Measurements from ENCODE around the gene ACOT9.
"Not testable (repeated sequence)": the region's sequence is repeated elsewhere in the genome, so short reads cannot be mapped to it uniquely, and the experiment has no call there.

ACOT9 gene

DNA sequence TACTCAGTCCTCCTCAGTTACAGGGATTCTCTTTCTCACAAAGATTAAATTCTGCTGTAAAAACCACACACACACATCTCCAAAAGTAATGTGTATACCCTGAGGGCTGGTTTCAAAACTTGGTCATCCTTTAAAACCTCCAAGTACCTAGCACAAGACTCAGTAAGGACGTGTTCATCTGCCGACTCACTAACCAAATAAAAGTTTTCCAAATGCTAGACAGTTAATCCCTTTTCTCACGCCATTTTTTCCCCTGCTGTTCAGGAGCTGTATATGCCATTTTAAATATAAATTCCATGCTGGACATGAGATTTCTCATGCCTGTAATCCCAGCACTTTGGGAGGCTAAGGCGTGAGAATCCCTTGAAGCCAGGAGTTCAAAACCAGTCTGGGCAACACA, 35.9 kb upstream of the ACOT9 start:
- no peaks in the 10 kb centered on the region for H3K9me3 ChIP-seq (ENCODE audit: control extremely low read depth in 1 of 5, control insufficient read depth in 4 of 5, insufficient read depth in 2 of 5, low read depth in 1 of 5, low read length in 4 of 5)
- H3K36me3 ChIP-seq (ENCODE audit: control insufficient read depth in 4 of 4, insufficient read depth in 4 of 4, low read length in 3 of 4): no peaks in the 10 kb centered on the region
- CTCF ChIA-PET: interaction anchor here (1.7 kb wide), 1 partner anchor 14 kb away, joined by 4 read pairs; no protein-coding TSS in a partner anchor
- POLR2A ChIA-PET: interaction anchor here (0.7 kb wide), 1 partner anchor 8 kb away, joined by 3 read pairs; no protein-coding TSS in a partner anchor
- H3K27me3 ChIP-seq (replicated peaks in 2 of 5; ENCODE audit: control insufficient read depth in 4 of 5, insufficient read depth in 5 of 5, low read length in 4 of 5): no peaks in the 10 kb centered on the region
- no peak for DNase-seq
- no peak overlapping the region for H3K4me3 ChIP-seq (ENCODE audit: control insufficient read depth in 1 of 7, extremely low read depth in 1 of 7, insufficient read depth in 4 of 7, low read depth in 2 of 7, low read length in 6 of 7)
- no peak overlapping the region for H3K27ac ChIP-seq (ENCODE audit: insufficient read depth in 1 of 2, low read depth in 1 of 2, low read length in 2 of 2, poor library complexity in 1 of 2, severe bottlenecking in 2 of 2)
- peaks cover 4 to 22% (median 11%) of the 10 kb centered on the region in 4 experiments for H3K4me1 ChIP-seq (ENCODE audit: control extremely low read depth in 1 of 4, control insufficient read depth in 4 of 4, insufficient read depth in 4 of 4, low read length in 3 of 4)
- 72% methylated on average over 3 of the region's 4 CpGs for WGBS (ENCODE audit: insufficient coverage)

DNA sequence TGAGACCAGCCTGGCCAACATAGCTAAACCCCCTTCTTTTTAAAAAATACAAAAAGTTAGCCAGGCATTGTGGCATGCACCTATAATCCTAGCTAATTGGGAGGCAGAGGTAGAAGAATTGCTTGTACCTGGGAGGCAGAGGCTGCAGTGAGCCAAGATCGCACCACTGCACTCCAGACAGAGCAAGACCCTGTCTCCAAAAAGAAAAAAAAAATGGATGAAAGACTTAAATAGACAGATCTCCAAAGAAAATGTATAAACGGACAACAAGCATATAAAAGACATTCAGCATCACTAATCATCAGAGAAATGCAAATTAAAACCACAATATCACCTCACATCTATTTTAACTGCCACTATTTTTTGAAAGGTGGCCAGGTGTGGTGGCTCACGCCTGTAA, 33.3 kb upstream of the ACOT9 start:
- H3K4me3 ChIP-seq (ENCODE audit: control insufficient read depth in 1 of 7, extremely low read depth in 1 of 7, insufficient read depth in 4 of 7, low read depth in 2 of 7, low read length in 6 of 7): no peak overlapping the region
- no CpG with 5 or more reads among the region's 3 CpGs for WGBS (ENCODE audit: insufficient coverage)
- H3K4me1 ChIP-seq (ENCODE audit: control extremely low read depth in 1 of 4, control insufficient read depth in 4 of 4, insufficient read depth in 4 of 4, low read length in 3 of 4): peaks cover 3 to 17% (median 8%) of the 10 kb centered on the region in 4 experiments
- no peaks in the 10 kb centered on the region for H3K36me3 ChIP-seq (ENCODE audit: control insufficient read depth in 4 of 4, insufficient read depth in 4 of 4, low read length in 3 of 4)
- no peaks in the 10 kb centered on the region for H3K9me3 ChIP-seq (ENCODE audit: control extremely low read depth in 1 of 5, control insufficient read depth in 4 of 5, insufficient read depth in 2 of 5, low read depth in 1 of 5, low read length in 4 of 5)
- no peaks in the 10 kb centered on the region for H3K27me3 ChIP-seq (replicated peaks in 2 of 5; ENCODE audit: control insufficient read depth in 4 of 5, insufficient read depth in 5 of 5, low read length in 4 of 5)
- DNase-seq: no peak
- POLR2A ChIA-PET: no interaction called here
- H3K27ac ChIP-seq (ENCODE audit: insufficient read depth in 1 of 2, low read depth in 1 of 2, low read length in 2 of 2, poor library complexity in 1 of 2, severe bottlenecking in 2 of 2): no peak overlapping the region
- CTCF ChIA-PET: no interaction called here

DNA sequence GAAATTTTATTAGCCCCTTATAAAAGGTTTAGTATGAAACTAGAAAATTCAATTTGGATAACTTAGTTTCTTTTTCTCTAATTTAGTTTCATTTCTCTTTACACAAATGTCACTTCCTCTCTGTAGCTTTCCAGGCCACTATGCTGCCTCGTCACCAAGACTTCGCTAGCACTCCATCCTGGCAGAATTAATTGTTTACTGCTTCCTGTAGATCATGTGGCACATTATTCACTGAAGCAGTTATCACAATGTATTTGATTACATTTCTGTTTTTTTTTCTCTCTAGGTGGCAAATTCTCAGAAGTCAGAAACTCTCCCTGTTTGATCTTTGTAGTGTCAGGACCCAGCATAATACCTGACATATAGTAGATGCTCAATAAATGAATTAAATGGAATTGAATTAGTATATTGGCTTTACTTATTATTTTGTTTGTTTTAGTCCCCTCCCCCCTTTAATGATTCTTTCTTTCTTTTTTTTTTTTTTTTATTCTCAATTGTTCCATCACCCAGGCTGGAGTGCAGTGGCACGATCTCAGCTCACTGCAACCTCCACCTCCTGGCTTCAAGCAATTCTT, 30.6 kb upstream of the ACOT9 start:
- no peaks in the 10 kb centered on the region for H3K9me3 ChIP-seq (ENCODE audit: control extremely low read depth in 1 of 5, control insufficient read depth in 4 of 5, insufficient read depth in 2 of 5, low read depth in 1 of 5, low read length in 4 of 5)
- ChIA-PET POLR2A (no interaction called here), CTCF (interaction anchor here (0.7 to 1.2 kb wide), 2 partner anchors 31 to 188 kb away, joined by 3 read pairs; partner anchors contain the start of gene ACOT9)
- peak; percentile 80 to 95 (median 91) for DNase-seq
- H3K27me3 ChIP-seq (replicated peaks in 2 of 5; ENCODE audit: control insufficient read depth in 4 of 5, insufficient read depth in 5 of 5, low read length in 4 of 5): no peaks in the 10 kb centered on the region
- H3K4me3 ChIP-seq (ENCODE audit: control insufficient read depth in 1 of 7, extremely low read depth in 1 of 7, insufficient read depth in 4 of 7, low read depth in 2 of 7, low read length in 6 of 7): peak overlapping the region in 2 of 7 experiments; percentile 25 to 45
- no CpG with 5 or more reads among the region's 3 CpGs for WGBS (ENCODE audit: insufficient coverage)
- no peaks in the 10 kb centered on the region for H3K36me3 ChIP-seq (ENCODE audit: control insufficient read depth in 4 of 4, insufficient read depth in 4 of 4, low read length in 3 of 4)
- peaks cover 0 to 11% (median 5%) of the 10 kb centered on the region in 4 experiments for H3K4me1 ChIP-seq (ENCODE audit: control extremely low read depth in 1 of 4, control insufficient read depth in 4 of 4, insufficient read depth in 4 of 4, low read length in 3 of 4)
- H3K27ac ChIP-seq (ENCODE audit: insufficient read depth in 1 of 2, low read depth in 1 of 2, low read length in 2 of 2, poor library complexity in 1 of 2, severe bottlenecking in 2 of 2): peak overlapping the region in 1 of 2 experiments; percentile 75

DNA sequence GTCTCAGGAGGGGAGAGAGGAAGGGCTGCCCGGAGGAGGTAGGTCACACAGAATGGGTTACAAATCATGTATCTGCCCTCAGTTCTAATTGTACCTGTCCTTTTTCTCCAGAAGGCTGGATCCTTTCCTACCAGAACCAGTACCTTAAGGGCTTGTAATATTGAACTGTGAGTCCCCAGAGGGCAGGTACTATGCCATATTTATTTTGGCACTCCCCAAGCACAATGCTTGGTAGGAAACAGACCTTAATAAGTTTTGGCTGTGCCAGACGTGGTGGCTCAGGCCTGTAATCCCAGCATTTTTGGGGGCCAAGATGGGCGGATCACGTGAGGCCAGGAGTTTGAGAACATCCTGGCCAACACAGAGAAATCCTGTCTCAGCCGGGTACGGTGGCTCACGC, 28.0 kb upstream of the ACOT9 start:
- not testable (repeated sequence) for H3K36me3 ChIP-seq (ENCODE audit: control insufficient read depth in 4 of 4, insufficient read depth in 4 of 4, low read length in 3 of 4); H3K4me3 ChIP-seq (ENCODE audit: control insufficient read depth in 1 of 7, extremely low read depth in 1 of 7, insufficient read depth in 4 of 7, low read depth in 2 of 7, low read length in 6 of 7); H3K9me3 ChIP-seq (ENCODE audit: control extremely low read depth in 1 of 5, control insufficient read depth in 4 of 5, insufficient read depth in 2 of 5, low read depth in 1 of 5, low read length in 4 of 5); H3K27me3 ChIP-seq (replicated peaks in 2 of 5; ENCODE audit: control insufficient read depth in 4 of 5, insufficient read depth in 5 of 5, low read length in 4 of 5); H3K27ac ChIP-seq (ENCODE audit: insufficient read depth in 1 of 2, low read depth in 1 of 2, low read length in 2 of 2, poor library complexity in 1 of 2, severe bottlenecking in 2 of 2); DNase-seq
- ChIA-PET CTCF (interaction anchor here (0.8 kb wide), 1 partner anchor 14 kb away, joined by 3 read pairs; no protein-coding TSS in a partner anchor), POLR2A (interaction anchor here (0.6 kb wide), 1 partner anchor 8 kb away, joined by 3 read pairs; no protein-coding TSS in a partner anchor)
- WGBS (ENCODE audit: insufficient coverage): 91% methylated on average over 6 of the region's 7 CpGs
- peaks cover 0 to 11% (median 5%) of the 10 kb centered on the region in 4 experiments for H3K4me1 ChIP-seq (ENCODE audit: control extremely low read depth in 1 of 4, control insufficient read depth in 4 of 4, insufficient read depth in 4 of 4, low read length in 3 of 4)

DNA sequence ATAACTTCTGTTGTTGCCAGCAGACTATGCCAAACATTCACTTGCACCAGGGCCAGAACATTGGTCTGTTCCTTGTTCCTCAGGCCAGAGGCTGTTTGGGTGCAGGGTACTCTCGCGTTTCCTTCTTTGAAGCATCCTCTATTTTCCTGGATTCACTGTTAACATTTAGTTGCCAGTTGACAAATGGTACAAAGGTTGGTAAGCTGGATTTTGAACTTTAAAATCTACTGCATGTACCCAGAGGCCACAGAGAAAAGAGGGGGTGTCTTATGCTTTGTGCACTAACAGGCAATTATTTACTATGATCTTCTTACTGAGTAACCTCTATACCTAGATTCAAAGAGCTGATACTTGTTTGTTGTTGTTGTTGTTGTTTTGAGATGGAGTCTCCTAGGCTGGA, 27.1 kb upstream of the ACOT9 start:
- peaks cover 0 to 11% (median 5%) of the 10 kb centered on the region in 4 experiments for H3K4me1 ChIP-seq (ENCODE audit: control extremely low read depth in 1 of 4, control insufficient read depth in 4 of 4, insufficient read depth in 4 of 4, low read length in 3 of 4)
- DNase-seq: no peak
- no peak overlapping the region for H3K4me3 ChIP-seq (ENCODE audit: control insufficient read depth in 1 of 7, extremely low read depth in 1 of 7, insufficient read depth in 4 of 7, low read depth in 2 of 7, low read length in 6 of 7)
- CTCF ChIA-PET: no interaction called here
- POLR2A ChIA-PET: no interaction called here
- no peaks in the 10 kb centered on the region for H3K27me3 ChIP-seq (replicated peaks in 2 of 5; ENCODE audit: control insufficient read depth in 4 of 5, insufficient read depth in 5 of 5, low read length in 4 of 5)
- 60% methylated on average over 2 of the region's 2 CpGs for WGBS (ENCODE audit: insufficient coverage)
- no peaks in the 10 kb centered on the region for H3K36me3 ChIP-seq (ENCODE audit: control insufficient read depth in 4 of 4, insufficient read depth in 4 of 4, low read length in 3 of 4)
- no peaks in the 10 kb centered on the region for H3K9me3 ChIP-seq (ENCODE audit: control extremely low read depth in 1 of 5, control insufficient read depth in 4 of 5, insufficient read depth in 2 of 5, low read depth in 1 of 5, low read length in 4 of 5)
- no peak overlapping the region for H3K27ac ChIP-seq (ENCODE audit: insufficient read depth in 1 of 2, low read depth in 1 of 2, low read length in 2 of 2, poor library complexity in 1 of 2, severe bottlenecking in 2 of 2)

DNA sequence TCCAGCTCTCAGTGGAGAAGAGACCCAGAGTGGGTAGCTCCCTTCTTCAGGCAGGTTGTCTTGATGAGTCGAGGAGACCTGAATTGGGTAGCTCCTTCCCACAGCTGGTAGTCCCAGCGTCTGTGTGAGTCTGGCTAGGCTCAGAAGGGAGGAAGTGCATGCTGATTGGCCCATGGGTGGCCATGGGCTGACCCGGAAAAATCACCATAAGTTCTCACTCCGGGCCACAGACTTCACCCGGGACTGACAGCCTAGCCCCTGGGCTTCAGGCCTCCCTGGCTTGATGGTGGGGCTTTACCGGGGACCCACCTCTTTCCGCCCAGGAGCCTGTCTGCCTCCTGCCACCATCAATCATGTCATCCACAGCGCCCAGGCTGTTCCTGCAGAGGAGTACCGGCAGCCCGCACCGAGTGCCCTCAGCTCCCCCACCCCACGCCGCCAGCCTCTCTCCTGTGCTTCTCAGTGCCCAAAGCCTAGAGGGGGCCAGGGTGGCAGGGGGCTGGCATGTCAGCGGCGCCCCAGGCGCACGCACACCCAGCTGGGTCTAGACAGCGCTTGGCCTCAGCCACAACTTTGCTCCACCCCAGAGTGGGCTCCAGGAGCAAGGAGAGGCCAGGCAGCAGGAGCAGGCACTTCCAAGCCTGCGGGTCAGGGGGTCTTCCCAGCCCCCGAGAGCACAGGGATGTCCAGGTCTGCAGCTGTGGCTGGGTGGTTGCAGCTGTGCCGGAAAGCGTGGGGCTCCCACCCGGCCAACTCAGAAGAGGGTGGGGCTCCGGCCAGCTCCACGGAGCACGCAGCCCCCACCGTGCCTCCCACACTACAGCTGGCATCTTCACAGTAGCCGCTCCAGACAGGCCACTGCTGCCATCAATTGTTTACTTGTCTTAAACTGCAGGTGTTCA, 23.8 kb upstream of the ACOT9 start:
- DNase-seq: peak in 2 of 3 donors; percentile 32 to 59
- whole genome bisulfite sequencing (ENCODE audit: insufficient coverage): 76% methylated on average over 24 of the region's 28 CpGs
- H3K9me3 ChIP-seq (ENCODE audit: control extremely low read depth in 1 of 5, control insufficient read depth in 4 of 5, insufficient read depth in 2 of 5, low read depth in 1 of 5, low read length in 4 of 5): no peaks in the 10 kb centered on the region
- ChIA-PET POLR2A (interaction anchor here (0.8 to 1.0 kb wide), 2 partner anchors 16 kb away, joined by 3 to 5 read pairs; partner anchors contain the start of gene SAT1), CTCF (interaction anchor here (0.8 to 1.5 kb wide), 2 partner anchors 136 to 142 kb away, joined by 3 read pairs; no protein-coding TSS in a partner anchor)
- H3K4me3 ChIP-seq (ENCODE audit: control insufficient read depth in 1 of 7, extremely low read depth in 1 of 7, insufficient read depth in 4 of 7, low read depth in 2 of 7, low read length in 6 of 7): peak overlapping the region in 5 of 7 experiments; percentile 6 to 60 (median 50)
- no peaks in the 10 kb centered on the region for H3K4me1 ChIP-seq (ENCODE audit: control extremely low read depth in 1 of 4, control insufficient read depth in 4 of 4, insufficient read depth in 4 of 4, low read length in 3 of 4)
- no peak overlapping the region for H3K27ac ChIP-seq (ENCODE audit: insufficient read depth in 1 of 2, low read depth in 1 of 2, low read length in 2 of 2, poor library complexity in 1 of 2, severe bottlenecking in 2 of 2)
- H3K36me3 ChIP-seq (ENCODE audit: control insufficient read depth in 4 of 4, insufficient read depth in 4 of 4, low read length in 3 of 4): no peaks in the 10 kb centered on the region
- no peaks in the 10 kb centered on the region for H3K27me3 ChIP-seq (replicated peaks in 2 of 5; ENCODE audit: control insufficient read depth in 4 of 5, insufficient read depth in 5 of 5, low read length in 4 of 5)
